Liver (tissue), 9 donors: ENCODE measurements around the gene WDR62. TPM values are rescaled to one million over a fixed set of nuclear protein-coding genes. Genes with fewer than 3 reads are reported as not detected.
"Not testable (repeated sequence)": the region's sequence is repeated elsewhere in the genome, so short reads cannot be mapped to it uniquely, and the experiment has no call there.

Source experiments
- DNase-seq: peaks from one replicate; pipeline ENCODE4 v3.0.0-alpha.2; 2017; ENCODE audit warnings: low spot score
- H3K27ac ChIP-seq, 2 donors: one replicate each; pipeline ENCODE4 v1.7.0; 2013; ENCODE audit warnings: inconsistent platforms in 2 of 2, low read length in 2 of 2, control low read depth in 1 of 2, low read depth in 1 of 2, mild to moderate bottlenecking in 1 of 2
- H3K27me3 ChIP-seq, 4 donors: one replicate each; pipeline versions ENCODE4 v1.6.1 to v1.7.0; 2013; ENCODE audit warnings: low read length in 3 of 4, inconsistent platforms in 1 of 4, mild to moderate bottlenecking in 1 of 4, moderate library complexity in 1 of 4; ENCODE audit not compliant: control insufficient read depth in 4 of 4, insufficient read depth in 4 of 4
- H3K36me3 ChIP-seq, 4 donors: one replicate each; pipeline versions ENCODE4 v1.6.1 to v1.7.0; 2013; ENCODE audit warnings: low read length in 3 of 4, mild to moderate bottlenecking in 3 of 4, low read depth in 1 of 4, moderate library complexity in 1 of 4; ENCODE audit not compliant: control insufficient read depth in 4 of 4, insufficient read depth in 3 of 4
- H3K4me1 ChIP-seq, 4 donors: one replicate each; pipeline versions ENCODE4 v1.6.1 to v1.7.0; 2013; ENCODE audit warnings: low read length in 3 of 4, mild to moderate bottlenecking in 3 of 4, moderate library complexity in 1 of 4; ENCODE audit not compliant: control insufficient read depth in 4 of 4, insufficient read depth in 4 of 4
- H3K4me3 ChIP-seq, 3 donors: one replicate each; pipeline versions ENCODE4 v1.6.1 to v1.7.0; 2013; ENCODE audit warnings: low read length in 3 of 3, control low read depth in 1 of 3, low read depth in 1 of 3, mild to moderate bottlenecking in 1 of 3
- H3K9ac ChIP-seq, 2 donors: one replicate each; pipeline ENCODE4 v1.7.0; 2013; ENCODE audit warnings: low read length in 2 of 2, mild to moderate bottlenecking in 2 of 2, moderate library complexity in 2 of 2, control low read depth in 1 of 2, low read depth in 1 of 2
- H3K9me3 ChIP-seq, 4 donors: one replicate each; pipeline versions ENCODE4 v1.6.1 to v1.7.0; 2013; ENCODE audit warnings: low read length in 3 of 4; ENCODE audit not compliant: control insufficient read depth in 4 of 4
- EGR1 ChIP-seq, 2 donors: IDR thresholded peaks; 2 replicates each; pipeline ENCODE4 v1.6.1; 2016 to 2018; ENCODE audit warnings: antibody characterized with exemption in 2 of 2, low read depth in 2 of 2
- FOXA1 ChIP-seq: IDR thresholded peaks from 2 replicates; pipeline ENCODE4 v1.6.1; 2016; ENCODE audit warnings: antibody characterized with exemption
- FOXA2 ChIP-seq: IDR thresholded peaks from 2 replicates; pipeline ENCODE4 v1.6.1; 2016; ENCODE audit warnings: antibody characterized with exemption
- GABPA ChIP-seq, 2 donors: IDR thresholded peaks in 1 of 2; conservative IDR thresholded peaks in 1 of 2; 2 replicates each; pipeline ENCODE4 v1.6.1; 2016; ENCODE audit warnings: antibody characterized with exemption in 2 of 2, mild to moderate bottlenecking in 1 of 2, moderate library complexity in 1 of 2
- HNF4A ChIP-seq, 2 donors: conservative IDR thresholded peaks; 2 replicates each; pipeline ENCODE4 v1.6.1; 2016; ENCODE audit warnings: antibody characterized with exemption in 2 of 2, mild to moderate bottlenecking in 2 of 2
- HNF4G ChIP-seq: IDR thresholded peaks from 2 replicates; pipeline ENCODE4 v1.6.1; 2016; ENCODE audit warnings: antibody characterized with exemption
- JUND ChIP-seq, 2 donors: IDR thresholded peaks; 2 replicates each; pipeline ENCODE4 v1.6.1; 2016; ENCODE audit warnings: antibody characterized with exemption in 2 of 2
- NR2F2 ChIP-seq: IDR thresholded peaks from 2 replicates; pipeline ENCODE4 v1.6.1; 2016; ENCODE audit warnings: antibody characterized with exemption
- RAD21 ChIP-seq, 2 donors: IDR thresholded peaks; 2 replicates each; pipeline ENCODE4 v1.6.1; 2016; ENCODE audit warnings: antibody characterized with exemption in 2 of 2, mild to moderate bottlenecking in 2 of 2
- RXRA ChIP-seq, 2 donors: IDR thresholded peaks; 2 replicates each; pipeline ENCODE4 v1.6.1; 2017 to 2018; ENCODE audit warnings: antibody characterized with exemption in 2 of 2, mild to moderate bottlenecking in 1 of 2
- SP1 ChIP-seq: IDR thresholded peaks from 2 replicates; pipeline ENCODE4 v1.6.1; 2018; ENCODE audit warnings: antibody characterized with exemption, mild to moderate bottlenecking
- TAF1 ChIP-seq: conservative IDR thresholded peaks from 2 replicates; pipeline ENCODE4 v1.6.1; 2016; ENCODE audit warnings: antibody characterized with exemption, mild to moderate bottlenecking
- YY1 ChIP-seq: IDR thresholded peaks from 2 replicates; pipeline ENCODE4 v1.6.1; 2016; ENCODE audit warnings: antibody characterized with exemption, mild to moderate bottlenecking
- whole genome bisulfite sequencing: extraction: QIAGEN DNeasy Blood & Tissue Kit; methylation state at CpG from one replicate; pipeline ENCODE4 v1.1.7; 2013; 5-methylcytosine and 5-hydroxymethylcytosine counted together
- polyA plus RNA-seq, 2 donors: library from polyadenylated mRNA; stranded (reverse) in 1 of 2; unstranded in 1 of 2; fragments of 200-250 nt in 1 of 2; fragments of >200 nt in 1 of 2; fragmentation: Nextera tagmentation in 1 of 2; extraction: Ambion mirVana in 1 of 2; gene quantifications; one replicate each; pipeline versions ENCODE4 v1.2.1 to v1.2.3, GENCODE V29; 2013 to 2015
- total RNA-seq, 2 donors: library from RNA; depleted of rRNA; stranded (reverse); fragments of >200 nt; gene quantifications; one replicate each; pipeline ENCODE4 v1.2.3, GENCODE V29; 2014
- TF ChIP-seq, protein P1 (sequence below): IDR thresholded peaks from 2 replicates; pipeline ENCODE4 v1.6.1; 2016; ENCODE audit warnings: antibody characterized with exemption, mild to moderate bottlenecking
- TF ChIP-seq, protein P2 (sequence below): IDR thresholded peaks from 2 replicates; pipeline ENCODE4 v1.6.1; 2016; ENCODE audit warnings: antibody characterized with exemption
- TF ChIP-seq, protein P3 (sequence below): IDR thresholded peaks from 2 replicates; pipeline ENCODE4 v1.6.1; 2016; ENCODE audit warnings: antibody characterized with exemption
- TF ChIP-seq, protein P4 (sequence below): IDR thresholded peaks from 2 replicates; pipeline ENCODE4 v1.6.1; 2016; ENCODE audit warnings: antibody characterized with exemption
- TF ChIP-seq, protein P5 (sequence below): fragments of 150-350 bp; IDR thresholded peaks from 2 replicates; pipeline ENCODE4 v1.5.1; 2017; ENCODE audit warnings: improper control_type of control experiment, low read depth, low read length; ENCODE audit not compliant: missing input control
- donor health status: healthy.
- donor health status: healthy.
- donor health status: healthy.
- donor health status: healthy.
- donor health status: healthy.

The WDR62 gene
- total and polyA plus RNA-seq, 4 donors = 0.26 to 6.6 (median 0.71) TPM

DNA sequence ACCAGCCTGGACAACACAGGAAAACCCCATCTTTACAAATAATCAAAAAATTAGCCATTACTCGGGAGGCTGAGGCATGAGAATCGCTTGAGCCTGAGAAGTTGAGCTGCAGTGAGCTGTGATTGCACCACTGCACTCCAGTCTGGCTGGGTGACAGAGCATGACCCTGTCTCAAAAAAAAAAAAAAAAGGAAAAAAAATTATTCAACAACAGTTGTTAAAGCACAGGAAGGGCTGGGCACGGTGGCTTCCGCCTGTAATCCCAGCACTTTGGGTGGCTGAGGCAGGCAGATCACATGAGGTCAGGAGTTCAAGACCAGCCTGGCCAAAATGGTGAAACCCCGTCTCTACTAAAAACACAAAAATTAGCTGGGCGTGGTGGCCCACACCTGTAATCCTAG is 76.5 kb downstream of the WDR62 start:
- H3K27ac ChIP-seq, H3K9me3 ChIP-seq, H3K27me3 ChIP-seq, DNase-seq, H3K9ac ChIP-seq, H3K4me3 ChIP-seq, H3K36me3 ChIP-seq: not testable (repeated sequence)
- peaks cover 0 to 13% (median 7%) of the 10 kb centered on the region in 4 donors for H3K4me1 ChIP-seq
- WGBS = 69% methylated on average over 6 of the region's 6 CpGs
- TF ChIP-seq NR2F2 = peak; percentile 55

DNA sequence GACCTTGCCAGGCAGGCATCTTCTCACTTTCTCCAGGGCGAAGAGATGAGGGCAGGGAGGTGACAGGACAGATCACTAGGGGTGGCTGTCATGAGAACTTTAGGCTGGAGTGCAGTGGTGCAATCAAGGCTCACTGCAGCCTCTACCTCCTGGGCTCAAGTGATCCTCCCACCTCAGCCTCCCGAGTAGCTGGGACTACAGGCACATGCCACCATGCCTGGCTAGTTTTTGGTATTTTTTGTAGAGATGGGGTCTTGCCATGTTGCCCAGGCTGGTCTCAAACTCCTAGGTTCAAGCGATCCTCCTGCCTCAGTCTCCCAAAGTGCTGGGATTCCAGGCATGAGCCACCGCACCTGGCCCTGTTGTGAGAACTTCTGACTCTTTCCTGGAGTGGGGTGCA is 80.2 kb downstream of the WDR62 start:
- H3K36me3 ChIP-seq, H3K9me3 ChIP-seq, H3K27ac ChIP-seq, H3K4me3 ChIP-seq, H3K4me1 ChIP-seq, H3K9ac ChIP-seq, H3K27me3 ChIP-seq, DNase-seq: not testable (repeated sequence)
- 95% methylated on average over 4 of the region's 4 CpGs for whole genome bisulfite sequencing

DNA sequence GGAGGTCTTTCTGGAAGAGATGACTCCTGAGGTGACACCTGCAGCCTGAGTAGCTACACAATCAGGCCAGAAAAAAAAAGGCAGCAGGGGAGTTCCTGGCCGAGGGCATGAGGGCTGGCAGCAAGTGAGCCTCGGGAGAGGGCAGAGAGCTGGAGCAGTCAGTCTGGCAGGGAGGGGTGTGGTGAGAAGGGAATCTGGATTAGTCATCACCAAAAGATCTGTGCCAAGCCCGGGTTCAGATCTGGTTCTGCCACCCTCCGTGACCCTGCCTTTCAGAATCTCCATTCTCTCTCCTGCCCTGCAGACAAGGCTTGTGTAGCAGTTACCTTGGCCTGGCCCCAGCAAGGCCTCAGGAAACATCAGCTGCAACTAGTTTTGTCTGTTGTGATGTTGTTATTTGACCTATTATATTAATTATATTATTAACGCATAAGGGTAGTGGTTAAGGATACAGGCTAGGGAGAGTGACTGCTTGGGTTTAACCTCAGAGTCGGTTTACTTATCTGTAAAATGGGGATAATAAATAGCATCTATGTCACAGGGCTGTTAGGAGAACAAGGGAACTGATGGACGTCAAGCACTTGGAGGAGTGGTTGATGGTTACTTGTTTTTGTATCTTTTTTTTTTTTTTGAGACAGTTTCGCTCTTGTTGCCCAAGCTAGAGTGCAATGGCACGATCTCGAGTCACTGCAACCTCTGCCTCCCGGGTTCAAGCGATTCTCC is 82.4 kb downstream of the WDR62 start:
- H3K27me3 ChIP-seq = no peaks in the 10 kb centered on the region
- H3K9me3 ChIP-seq = no peaks in the 10 kb centered on the region
- no peak overlapping the region for H3K27ac ChIP-seq
- peaks cover 4 to 14% (median 8%) of the 10 kb centered on the region in 4 donors for H3K4me1 ChIP-seq
- TF ChIP-seq, protein P1, sequence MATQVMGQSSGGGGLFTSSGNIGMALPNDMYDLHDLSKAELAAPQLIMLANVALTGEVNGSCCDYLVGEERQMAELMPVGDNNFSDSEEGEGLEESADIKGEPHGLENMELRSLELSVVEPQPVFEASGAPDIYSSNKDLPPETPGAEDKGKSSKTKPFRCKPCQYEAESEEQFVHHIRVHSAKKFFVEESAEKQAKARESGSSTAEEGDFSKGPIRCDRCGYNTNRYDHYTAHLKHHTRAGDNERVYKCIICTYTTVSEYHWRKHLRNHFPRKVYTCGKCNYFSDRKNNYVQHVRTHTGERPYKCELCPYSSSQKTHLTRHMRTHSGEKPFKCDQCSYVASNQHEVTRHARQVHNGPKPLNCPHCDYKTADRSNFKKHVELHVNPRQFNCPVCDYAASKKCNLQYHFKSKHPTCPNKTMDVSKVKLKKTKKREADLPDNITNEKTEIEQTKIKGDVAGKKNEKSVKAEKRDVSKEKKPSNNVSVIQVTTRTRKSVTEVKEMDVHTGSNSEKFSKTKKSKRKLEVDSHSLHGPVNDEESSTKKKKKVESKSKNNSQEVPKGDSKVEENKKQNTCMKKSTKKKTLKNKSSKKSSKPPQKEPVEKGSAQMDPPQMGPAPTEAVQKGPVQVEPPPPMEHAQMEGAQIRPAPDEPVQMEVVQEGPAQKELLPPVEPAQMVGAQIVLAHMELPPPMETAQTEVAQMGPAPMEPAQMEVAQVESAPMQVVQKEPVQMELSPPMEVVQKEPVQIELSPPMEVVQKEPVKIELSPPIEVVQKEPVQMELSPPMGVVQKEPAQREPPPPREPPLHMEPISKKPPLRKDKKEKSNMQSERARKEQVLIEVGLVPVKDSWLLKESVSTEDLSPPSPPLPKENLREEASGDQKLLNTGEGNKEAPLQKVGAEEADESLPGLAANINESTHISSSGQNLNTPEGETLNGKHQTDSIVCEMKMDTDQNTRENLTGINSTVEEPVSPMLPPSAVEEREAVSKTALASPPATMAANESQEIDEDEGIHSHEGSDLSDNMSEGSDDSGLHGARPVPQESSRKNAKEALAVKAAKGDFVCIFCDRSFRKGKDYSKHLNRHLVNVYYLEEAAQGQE = no peak
- TF ChIP-seq RXRA (IDR thresholded peaks at IDR 0.05) (peak; percentile 72 to 76), FOXA1 (no peak), EGR1 (IDR thresholded peaks at IDR 0.05; ENCODE audit: low read depth in 2 of 2) (no peak), HNF4A (conservative IDR thresholded peaks at IDR 0.05) (no peak), SP1 (peak; percentile 24), JUND (IDR thresholded peaks at IDR 0.05) (peak; percentile 19 to 73), GABPA (IDR thresholded peaks at IDR 0.05 in 1 of 2, conservative IDR thresholded peaks at IDR 0.05 in 1 of 2) (no peak), TAF1 (no peak), FOXA2 (no peak), YY1 (no peak), HNF4G (no peak), RAD21 (IDR thresholded peaks at IDR 0.05) (no peak), NR2F2 (no peak)
- TF ChIP-seq, protein P2, sequence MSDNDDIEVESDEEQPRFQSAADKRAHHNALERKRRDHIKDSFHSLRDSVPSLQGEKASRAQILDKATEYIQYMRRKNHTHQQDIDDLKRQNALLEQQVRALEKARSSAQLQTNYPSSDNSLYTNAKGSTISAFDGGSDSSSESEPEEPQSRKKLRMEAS = no peak
- TF ChIP-seq, protein P3, sequence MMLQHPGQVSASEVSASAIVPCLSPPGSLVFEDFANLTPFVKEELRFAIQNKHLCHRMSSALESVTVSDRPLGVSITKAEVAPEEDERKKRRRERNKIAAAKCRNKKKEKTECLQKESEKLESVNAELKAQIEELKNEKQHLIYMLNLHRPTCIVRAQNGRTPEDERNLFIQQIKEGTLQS = no peak
- TF ChIP-seq, protein P4, sequence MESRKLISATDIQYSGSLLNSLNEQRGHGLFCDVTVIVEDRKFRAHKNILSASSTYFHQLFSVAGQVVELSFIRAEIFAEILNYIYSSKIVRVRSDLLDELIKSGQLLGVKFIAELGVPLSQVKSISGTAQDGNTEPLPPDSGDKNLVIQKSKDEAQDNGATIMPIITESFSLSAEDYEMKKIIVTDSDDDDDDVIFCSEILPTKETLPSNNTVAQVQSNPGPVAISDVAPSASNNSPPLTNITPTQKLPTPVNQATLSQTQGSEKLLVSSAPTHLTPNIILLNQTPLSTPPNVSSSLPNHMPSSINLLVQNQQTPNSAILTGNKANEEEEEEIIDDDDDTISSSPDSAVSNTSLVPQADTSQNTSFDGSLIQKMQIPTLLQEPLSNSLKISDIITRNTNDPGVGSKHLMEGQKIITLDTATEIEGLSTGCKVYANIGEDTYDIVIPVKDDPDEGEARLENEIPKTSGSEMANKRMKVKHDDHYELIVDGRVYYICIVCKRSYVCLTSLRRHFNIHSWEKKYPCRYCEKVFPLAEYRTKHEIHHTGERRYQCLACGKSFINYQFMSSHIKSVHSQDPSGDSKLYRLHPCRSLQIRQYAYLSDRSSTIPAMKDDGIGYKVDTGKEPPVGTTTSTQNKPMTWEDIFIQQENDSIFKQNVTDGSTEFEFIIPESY = no peak
- TF ChIP-seq, protein P5, sequence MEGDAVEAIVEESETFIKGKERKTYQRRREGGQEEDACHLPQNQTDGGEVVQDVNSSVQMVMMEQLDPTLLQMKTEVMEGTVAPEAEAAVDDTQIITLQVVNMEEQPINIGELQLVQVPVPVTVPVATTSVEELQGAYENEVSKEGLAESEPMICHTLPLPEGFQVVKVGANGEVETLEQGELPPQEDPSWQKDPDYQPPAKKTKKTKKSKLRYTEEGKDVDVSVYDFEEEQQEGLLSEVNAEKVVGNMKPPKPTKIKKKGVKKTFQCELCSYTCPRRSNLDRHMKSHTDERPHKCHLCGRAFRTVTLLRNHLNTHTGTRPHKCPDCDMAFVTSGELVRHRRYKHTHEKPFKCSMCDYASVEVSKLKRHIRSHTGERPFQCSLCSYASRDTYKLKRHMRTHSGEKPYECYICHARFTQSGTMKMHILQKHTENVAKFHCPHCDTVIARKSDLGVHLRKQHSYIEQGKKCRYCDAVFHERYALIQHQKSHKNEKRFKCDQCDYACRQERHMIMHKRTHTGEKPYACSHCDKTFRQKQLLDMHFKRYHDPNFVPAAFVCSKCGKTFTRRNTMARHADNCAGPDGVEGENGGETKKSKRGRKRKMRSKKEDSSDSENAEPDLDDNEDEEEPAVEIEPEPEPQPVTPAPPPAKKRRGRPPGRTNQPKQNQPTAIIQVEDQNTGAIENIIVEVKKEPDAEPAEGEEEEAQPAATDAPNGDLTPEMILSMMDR = no peak
- H3K9ac ChIP-seq = no peak overlapping the region
- WGBS = 66% methylated on average over 12 of the region's 12 CpGs
- no peaks in the 10 kb centered on the region for H3K36me3 ChIP-seq
- H3K4me3 ChIP-seq = no peak overlapping the region
- DNase-seq = no peak
